CD8-positive, alpha-beta memory T cell (primary cell): ENCODE data around the gene UBE2G2. TPM values are rescaled to one million over a fixed set of nuclear protein-coding genes. Genes with fewer than 3 reads are reported as not detected.

Source experiments
- CTCF ChIA-PET: fragments of 350-600 bp; sonication (Branson Sonifier 250); formaldehyde crosslinking; loops from one replicate; lab custom pipeline; 2021; ENCODE audit warnings: antibody characterized with exemption; lab: Charles Lee
- POLR2A ChIA-PET: fragments of 350-600 bp; sonication (Branson Sonifier 250); formaldehyde crosslinking; loops from one replicate; lab custom pipeline; 2021; ENCODE audit warnings: antibody characterized with exemption; lab: Charles Lee
- DNase-seq, 5 donors: peaks; one replicate each; pipeline versions ENCODE4 v3.0.0 to v3.0.0-alpha.2; 2020 to 2022; ENCODE audit warnings: mixed read lengths in 1 of 5
- H3K27ac ChIP-seq: one replicate; pipeline ENCODE4 v1.7.0; 2013; ENCODE audit warnings: low read depth, mild to moderate bottlenecking, low read length, moderate library complexity
- H3K27me3 ChIP-seq: 2 replicates; pipeline ENCODE4 v1.7.0; 2013; ENCODE audit warnings: low read length, mild to moderate bottlenecking; ENCODE audit not compliant: insufficient read depth, poor library complexity, severe bottlenecking
- H3K36me3 ChIP-seq: 2 replicates; pipeline ENCODE4 v1.7.0; 2013; ENCODE audit warnings: mild to moderate bottlenecking, low read length, moderate library complexity; ENCODE audit not compliant: insufficient read depth
- H3K4me1 ChIP-seq: 2 replicates; pipeline ENCODE4 v1.7.0; 2013; ENCODE audit warnings: mild to moderate bottlenecking, low read length, moderate library complexity; ENCODE audit not compliant: insufficient read depth
- H3K4me3 ChIP-seq: 2 replicates; pipeline ENCODE4 v1.7.0; 2013; ENCODE audit warnings: mild to moderate bottlenecking, low read length
- H3K9me3 ChIP-seq: 2 replicates; pipeline ENCODE4 v1.7.0; 2013; ENCODE audit warnings: mild to moderate bottlenecking, low read length
- H3K27ac Mint-ChIP-seq, 8 donors: one replicate each; pipeline ENCODE4 v1.8.0; 2020 to 2021; ENCODE audit warnings: mixed read lengths in 8 of 8, mild to moderate bottlenecking in 6 of 8, inconsistent platforms in 3 of 8, moderate library complexity in 3 of 8
- H3K27me3 Mint-ChIP-seq, 2 donors: one replicate each; pipeline ENCODE4 v1.8.0; 2020 to 2021; ENCODE audit warnings: mixed read lengths in 2 of 2, mild to moderate bottlenecking in 1 of 2, moderate library complexity in 1 of 2
- H3K36me3 Mint-ChIP-seq, 3 donors: one replicate each; pipeline ENCODE4 v1.8.0; 2020 to 2021; ENCODE audit warnings: mixed read lengths in 3 of 3, inconsistent platforms in 1 of 3, mild to moderate bottlenecking in 1 of 3
- H3K4me1 Mint-ChIP-seq, 3 donors: one replicate each; pipeline ENCODE4 v1.8.0; 2020 to 2021; ENCODE audit warnings: mixed read lengths in 3 of 3, inconsistent platforms in 1 of 3, mild to moderate bottlenecking in 1 of 3
- H3K4me3 Mint-ChIP-seq, 7 donors: one replicate each; pipeline ENCODE4 v1.8.0; 2020 to 2021; ENCODE audit warnings: mixed read lengths in 7 of 7, mild to moderate bottlenecking in 6 of 7, moderate library complexity in 4 of 7, inconsistent platforms in 2 of 7
- H3K9me3 Mint-ChIP-seq, 5 donors: one replicate each; pipeline ENCODE4 v1.8.0; 2020 to 2022; ENCODE audit warnings: mixed read lengths in 5 of 5, mild to moderate bottlenecking in 3 of 5, moderate library complexity in 2 of 5, inconsistent platforms in 1 of 5
- polyA plus RNA-seq: library from polyadenylated mRNA; unstranded; fragments of 300-500 nt; fragmentation: Illumina TruSeq; gene quantifications from one replicate; pipeline ENCODE4 v1.2.3, GENCODE V29; 2021
- total RNA-seq, 2 experiments: library from RNA; stranded (reverse); gene quantifications; one replicate each; pipeline ENCODE4 v1.2.3, GENCODE V29; 2021

Gene UBE2G2
- total and polyA plus RNA-seq, 3 experiments from 2014 or later = 60.1 to 116 (median 112) TPM

- ChIA-PET POLR2A (no interaction called here), CTCF (interaction anchor here (3.3 kb wide), 1 partner anchor 269 kb away, joined by 10 read pairs; no protein-coding TSS in a partner anchor)
- DNase-seq = no peak
- peaks cover 11% of the 10 kb centered on the region for H3K36me3 ChIP-seq
- Mint-ChIP-seq H3K27ac (peak overlapping the region in 4 of 8 donors; percentile 6 to 70 (median 34)), H3K4me3 (no peak overlapping the region), H3K4me1 (peaks cover 19 to 32% (median 26%) of the 10 kb centered on the region in 3 donors), H3K27me3 (peaks cover 0 to 1% of the 10 kb centered on the region in 2 donors), H3K36me3 (peaks cover 5 to 80% (median 15%) of the 10 kb centered on the region in 3 donors), H3K9me3 (no peaks in the 10 kb centered on the region)
- H3K4me3 ChIP-seq = no peak overlapping the region
- no peaks in the 10 kb centered on the region for H3K4me1 ChIP-seq
- no peak overlapping the region for H3K27ac ChIP-seq
- no peaks in the 10 kb centered on the region for H3K9me3 ChIP-seq
- no peaks in the 10 kb centered on the region for H3K27me3 ChIP-seq
Observed at GRCh38 chr21:44780137-44780502, 21.5 kb downstream of the UBE2G2 start.

- H3K4me1 Mint-ChIP-seq = peaks cover 20 to 32% (median 26%) of the 10 kb centered on the region in 3 donors
- Histone ChIP-seq H3K27me3 (no peaks in the 10 kb centered on the region), H3K36me3 (peaks cover 8% of the 10 kb centered on the region), H3K27ac (no peak overlapping the region), H3K4me1 (no peaks in the 10 kb centered on the region), H3K9me3 (no peaks in the 10 kb centered on the region), H3K4me3 (no peak overlapping the region)
- peak overlapping the region in 1 of 8 donors; percentile 78 for H3K27ac Mint-ChIP-seq
- no peaks in the 10 kb centered on the region for H3K9me3 Mint-ChIP-seq
- peaks cover 0 to 1% of the 10 kb centered on the region in 2 donors for H3K27me3 Mint-ChIP-seq
- H3K4me3 Mint-ChIP-seq = no peak overlapping the region
- CTCF ChIA-PET = interaction anchor here (3.3 kb wide), 1 partner anchor 269 kb away, joined by 10 read pairs; no protein-coding TSS in a partner anchor
- POLR2A ChIA-PET = no interaction called here
- no peak for DNase-seq
- peaks cover 8 to 81% (median 20%) of the 10 kb centered on the region in 3 donors for H3K36me3 Mint-ChIP-seq
Observed at GRCh38 chr21:44779417-44780136, 22.0 kb downstream of the UBE2G2 start.

- peaks cover 8 to 80% (median 22%) of the 10 kb centered on the region in 3 donors for H3K36me3 Mint-ChIP-seq
- Histone ChIP-seq H3K36me3 (peaks cover 9% of the 10 kb centered on the region), H3K27ac (no peak overlapping the region), H3K27me3 (no peaks in the 10 kb centered on the region), H3K4me3 (no peak overlapping the region), H3K4me1 (no peaks in the 10 kb centered on the region), H3K9me3 (no peaks in the 10 kb centered on the region)
- peaks cover 20 to 32% (median 26%) of the 10 kb centered on the region in 3 donors for H3K4me1 Mint-ChIP-seq
- peak overlapping the region in 1 of 8 donors; percentile 63 for H3K27ac Mint-ChIP-seq
- H3K4me3 Mint-ChIP-seq = no peak overlapping the region
- CTCF ChIA-PET = interaction anchor here (3.3 kb wide), 1 partner anchor 268 kb away, joined by 10 read pairs; no protein-coding TSS in a partner anchor
- no peak for DNase-seq
- H3K9me3 Mint-ChIP-seq = no peaks in the 10 kb centered on the region
- POLR2A ChIA-PET = no interaction called here
- peaks cover 0 to 1% of the 10 kb centered on the region in 2 donors for H3K27me3 Mint-ChIP-seq
Observed at GRCh38 chr21:44778983-44779382, 22.6 kb downstream of the UBE2G2 start.

GRCh38 chr21:44778499-44778911, 23.1 kb downstream of the UBE2G2 start:
- peaks cover 8 to 81% (median 22%) of the 10 kb centered on the region in 3 donors for H3K36me3 Mint-ChIP-seq
- Histone ChIP-seq H3K36me3 (peaks cover 13% of the 10 kb centered on the region), H3K4me3 (no peak overlapping the region), H3K27ac (no peak overlapping the region), H3K4me1 (no peaks in the 10 kb centered on the region), H3K9me3 (no peaks in the 10 kb centered on the region), H3K27me3 (no peaks in the 10 kb centered on the region)
- peak overlapping the region in 3 of 8 donors; percentile 18 to 64 (median 42) for H3K27ac Mint-ChIP-seq
- ChIA-PET POLR2A (no interaction called here), CTCF (no interaction called here)
- peak overlapping the region in 1 of 7 donors; percentile 33 for H3K4me3 Mint-ChIP-seq
- no peaks in the 10 kb centered on the region for H3K9me3 Mint-ChIP-seq
- H3K27me3 Mint-ChIP-seq = no peaks in the 10 kb centered on the region
- DNase-seq = no peak
- peaks cover 20 to 31% (median 26%) of the 10 kb centered on the region in 3 donors for H3K4me1 Mint-ChIP-seq

GRCh38 chr21:44778094-44778493, 23.5 kb downstream of the UBE2G2 start:
- CTCF ChIA-PET = no interaction called here
- H3K4me3 ChIP-seq = no peak overlapping the region
- H3K27ac Mint-ChIP-seq = peak overlapping the region in 3 of 8 donors; percentile 13 to 42 (median 32)
- POLR2A ChIA-PET = no interaction called here
- no peak overlapping the region for H3K27ac ChIP-seq
- H3K27me3 ChIP-seq = no peaks in the 10 kb centered on the region
- no peak overlapping the region for H3K4me3 Mint-ChIP-seq
- H3K4me1 Mint-ChIP-seq = peaks cover 20 to 26% (median 26%) of the 10 kb centered on the region in 3 donors
- DNase-seq = no peak
- peaks cover 10 to 81% (median 22%) of the 10 kb centered on the region in 3 donors for H3K36me3 Mint-ChIP-seq
- H3K27me3 Mint-ChIP-seq = no peaks in the 10 kb centered on the region
- H3K36me3 ChIP-seq = peaks cover 17% of the 10 kb centered on the region
- no peaks in the 10 kb centered on the region for H3K9me3 ChIP-seq
- H3K4me1 ChIP-seq = no peaks in the 10 kb centered on the region
- H3K9me3 Mint-ChIP-seq = no peaks in the 10 kb centered on the region

- DNase-seq = no peak
- Mint-ChIP-seq H3K4me3 (no peak overlapping the region), H3K9me3 (no peaks in the 10 kb centered on the region), H3K27ac (peak overlapping the region in 4 of 8 donors; percentile 18 to 61 (median 26)), H3K27me3 (no peaks in the 10 kb centered on the region), H3K4me1 (peaks cover 9 to 15% (median 15%) of the 10 kb centered on the region in 3 donors), H3K36me3 (peaks cover 19 to 86% (median 30%) of the 10 kb centered on the region in 3 donors)
- ChIA-PET CTCF (no interaction called here), POLR2A (no interaction called here)
- H3K36me3 ChIP-seq = peaks cover 39% of the 10 kb centered on the region
- H3K9me3 ChIP-seq = no peaks in the 10 kb centered on the region
- no peak overlapping the region for H3K4me3 ChIP-seq
- H3K27me3 ChIP-seq = no peaks in the 10 kb centered on the region
- H3K4me1 ChIP-seq = no peaks in the 10 kb centered on the region
- no peak overlapping the region for H3K27ac ChIP-seq
Observed at GRCh38 chr21:44774972-44775371, 26.6 kb downstream of the UBE2G2 start.

GRCh38 chr21:44773291-44773932, 28.2 kb downstream of the UBE2G2 start:
- no peak overlapping the region for H3K4me3 ChIP-seq
- H3K27ac ChIP-seq = no peak overlapping the region
- POLR2A ChIA-PET = no interaction called here
- H3K4me1 ChIP-seq = no peaks in the 10 kb centered on the region
- peaks cover 17 to 88% (median 30%) of the 10 kb centered on the region in 3 donors for H3K36me3 Mint-ChIP-seq
- no peaks in the 10 kb centered on the region for H3K27me3 ChIP-seq
- H3K4me3 Mint-ChIP-seq = no peak overlapping the region
- H3K27ac Mint-ChIP-seq = no peak overlapping the region
- H3K27me3 Mint-ChIP-seq = no peaks in the 10 kb centered on the region
- H3K4me1 Mint-ChIP-seq = peaks cover 6 to 9% (median 8%) of the 10 kb centered on the region in 3 donors
- H3K9me3 ChIP-seq = no peaks in the 10 kb centered on the region
- H3K36me3 ChIP-seq = peaks cover 39% of the 10 kb centered on the region
- no peaks in the 10 kb centered on the region for H3K9me3 Mint-ChIP-seq
- CTCF ChIA-PET = interaction anchor here (1.1 kb wide), 1 partner anchor 20 kb away, joined by 4 read pairs; no protein-coding TSS in a partner anchor
- no peak for DNase-seq
